OCI-LY7 (cell line): ENCODE results near the gene KICS2.

Experiments used
- CTCF ChIP-seq: fragments of 200-600 bp; sonication (generic); conservative IDR thresholded peaks from 2 replicates; pipeline ENCODE4 v1.5.1; 2014; ENCODE audit warnings: mild to moderate bottlenecking, antibody characterized with exemption, low read length, moderate library complexity, mixed read lengths
- EZH2phosphoT487 ChIP-seq: fragments of 200-600 bp; sonication (generic); IDR thresholded peaks from 2 replicates; pipeline ENCODE4 v1.6.1; 2018; ENCODE audit warnings: low read depth, borderline replicate concordance, mild to moderate bottlenecking, mixed run types, antibody characterized with exemption, low read length, moderate library complexity, mixed read lengths

GRCh38 chr12:64252681-64253080, 30.6 kb upstream of the KICS2 start:
- TF ChIP-seq EZH2phosphoT487 (no peak), CTCF (no peak)
